22Rv1 (cell line): Measurements from ENCODE around the gene SOD1.

Experiments
- ZFX ChIP-seq: fragments of 450-650 bp; IDR thresholded peaks from 2 replicates; pipeline ENCODE4 v1.6.1; 2017; ENCODE audit warnings: antibody characterized with exemption, borderline replicate concordance
- TF ChIP-seq, protein P1 (sequence below): fragments of 450-650 bp; IDR thresholded peaks from 2 replicates; pipeline ENCODE4 v1.5.1; 2017; ENCODE audit warnings: mild to moderate bottlenecking

DNA sequence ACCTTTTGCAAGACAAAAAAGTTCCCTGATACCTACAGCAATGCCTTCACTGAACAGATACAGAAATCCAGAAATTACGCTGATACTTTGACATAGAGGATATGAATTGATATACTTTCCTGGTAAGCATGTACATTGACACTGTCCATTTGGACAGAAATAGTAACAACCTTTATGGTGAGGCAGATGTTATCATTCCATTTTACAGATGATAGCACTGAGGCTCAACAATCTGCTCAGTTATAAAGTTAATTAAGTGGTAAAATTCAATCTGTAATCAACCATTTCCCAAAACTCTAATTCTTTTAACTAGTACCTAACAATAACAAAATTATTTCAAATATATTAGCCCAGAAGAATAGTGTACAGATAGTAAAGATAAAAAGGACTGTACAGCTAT is 51.8 kb downstream of the SOD1 start:
- TF ChIP-seq, protein P1, sequence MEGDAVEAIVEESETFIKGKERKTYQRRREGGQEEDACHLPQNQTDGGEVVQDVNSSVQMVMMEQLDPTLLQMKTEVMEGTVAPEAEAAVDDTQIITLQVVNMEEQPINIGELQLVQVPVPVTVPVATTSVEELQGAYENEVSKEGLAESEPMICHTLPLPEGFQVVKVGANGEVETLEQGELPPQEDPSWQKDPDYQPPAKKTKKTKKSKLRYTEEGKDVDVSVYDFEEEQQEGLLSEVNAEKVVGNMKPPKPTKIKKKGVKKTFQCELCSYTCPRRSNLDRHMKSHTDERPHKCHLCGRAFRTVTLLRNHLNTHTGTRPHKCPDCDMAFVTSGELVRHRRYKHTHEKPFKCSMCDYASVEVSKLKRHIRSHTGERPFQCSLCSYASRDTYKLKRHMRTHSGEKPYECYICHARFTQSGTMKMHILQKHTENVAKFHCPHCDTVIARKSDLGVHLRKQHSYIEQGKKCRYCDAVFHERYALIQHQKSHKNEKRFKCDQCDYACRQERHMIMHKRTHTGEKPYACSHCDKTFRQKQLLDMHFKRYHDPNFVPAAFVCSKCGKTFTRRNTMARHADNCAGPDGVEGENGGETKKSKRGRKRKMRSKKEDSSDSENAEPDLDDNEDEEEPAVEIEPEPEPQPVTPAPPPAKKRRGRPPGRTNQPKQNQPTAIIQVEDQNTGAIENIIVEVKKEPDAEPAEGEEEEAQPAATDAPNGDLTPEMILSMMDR: no peak
- TF ChIP-seq ZFX: no peak
